ENCODE measurements around the gene MAP2K5.

The MAP2K5 gene

DNA sequence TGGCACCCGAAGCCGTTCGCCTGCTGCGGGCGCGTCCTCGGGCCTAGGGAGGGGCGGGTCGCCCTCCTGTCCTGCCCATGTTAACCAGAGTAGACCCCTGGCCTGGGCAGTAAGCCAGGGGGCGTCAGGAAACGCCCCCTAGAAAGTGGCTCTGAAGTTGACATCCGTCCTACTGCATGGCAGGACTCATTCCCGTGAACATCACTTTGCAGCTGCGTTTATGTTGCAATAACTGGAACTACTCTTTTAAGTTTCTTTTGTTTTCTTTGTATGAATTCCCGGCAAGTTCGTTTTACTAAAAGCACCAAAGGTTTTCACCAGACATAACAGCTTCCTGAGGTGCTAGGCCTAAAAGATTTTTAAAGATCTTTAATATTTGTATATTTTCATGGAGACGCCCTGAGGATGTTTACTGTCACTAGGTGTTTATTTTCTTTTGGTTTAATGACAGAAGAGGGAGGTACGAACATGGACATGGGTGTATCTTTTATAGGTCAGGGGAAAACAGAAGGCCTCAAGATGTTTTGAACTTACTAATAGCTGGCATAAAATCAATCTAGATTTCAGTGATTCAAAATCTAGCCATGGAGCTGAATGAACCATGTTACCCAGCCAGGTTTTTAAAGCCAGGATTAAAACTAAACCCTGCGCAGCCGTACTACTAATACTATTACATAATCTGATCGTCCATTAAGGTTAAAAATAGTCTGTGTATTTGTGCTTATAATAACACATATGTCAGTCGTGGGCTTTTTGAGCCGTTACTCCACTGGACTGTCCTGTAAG, 20.5 kb upstream of the MAP2K5 start:
- DNase-seq: no peak

- DNase-seq: no peak
Measured at GRCh38 chr15:67523330-67523729, 19.2 kb upstream of the MAP2K5 start.

DNA sequence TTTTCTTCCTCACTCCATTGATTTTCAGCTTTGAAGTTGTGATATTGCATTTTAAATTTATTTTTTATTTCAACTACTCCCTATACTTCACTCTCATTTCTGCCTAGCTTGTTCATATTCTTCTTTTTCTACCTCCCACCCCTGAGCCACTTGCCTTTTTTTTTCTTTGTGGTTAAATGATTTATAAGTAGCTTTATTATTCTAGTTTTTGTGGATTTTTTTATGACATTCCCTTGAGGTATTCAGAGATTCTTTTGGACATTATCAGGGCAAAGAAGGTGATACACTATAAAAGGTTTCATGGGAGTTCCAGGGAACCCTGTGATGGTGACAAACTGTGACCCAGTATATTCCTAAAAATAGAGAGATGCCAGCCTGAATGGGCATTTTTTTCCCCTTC, 18.3 kb upstream of the MAP2K5 start:
- DNase-seq: no peak

DNA sequence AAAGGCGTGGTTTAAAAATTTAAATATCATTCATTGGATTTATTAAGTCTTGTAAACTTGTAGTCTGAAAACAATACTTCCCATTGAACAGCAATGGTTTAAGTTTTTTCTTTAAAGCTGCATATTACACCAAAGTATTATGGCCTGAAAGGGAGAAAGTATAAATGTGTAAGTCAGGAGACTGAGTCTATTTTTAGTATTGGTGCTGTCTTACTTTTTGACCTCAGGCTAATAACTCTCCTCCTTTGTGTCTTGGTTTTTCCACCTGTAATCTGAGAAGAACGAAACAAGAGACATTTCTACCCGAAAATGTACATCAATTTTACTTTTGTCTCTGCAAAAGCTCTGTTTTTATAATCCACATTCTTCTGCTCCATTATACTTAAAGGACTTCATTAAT, 14.0 kb upstream of the MAP2K5 start:
- no peak for DNase-seq

DNA sequence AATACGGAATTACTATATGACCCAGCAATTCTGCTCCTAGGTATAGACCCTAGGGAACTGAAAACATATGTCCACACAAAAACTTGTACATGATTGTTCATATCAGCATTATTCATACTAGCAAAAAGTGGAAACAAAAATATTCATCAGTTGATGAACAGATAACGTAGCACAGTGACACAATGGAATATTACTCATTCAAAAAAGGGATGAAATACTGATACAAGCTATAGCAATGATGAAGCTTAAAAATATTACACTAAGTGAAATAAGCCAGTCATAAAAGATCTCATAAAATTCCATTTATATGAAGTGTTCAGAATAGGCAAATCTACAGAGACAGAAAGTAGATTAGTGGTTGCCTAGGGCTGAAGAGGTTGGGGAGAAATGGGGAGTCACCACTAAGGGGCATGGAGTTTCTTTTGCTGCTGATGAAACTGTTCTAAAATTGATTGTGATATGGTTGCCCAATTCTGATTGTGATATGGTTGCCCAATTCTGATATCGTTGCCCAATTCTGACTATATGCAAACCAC, 11.1 kb upstream of the MAP2K5 start:
- peak; percentile 27 for DNase-seq

DNA sequence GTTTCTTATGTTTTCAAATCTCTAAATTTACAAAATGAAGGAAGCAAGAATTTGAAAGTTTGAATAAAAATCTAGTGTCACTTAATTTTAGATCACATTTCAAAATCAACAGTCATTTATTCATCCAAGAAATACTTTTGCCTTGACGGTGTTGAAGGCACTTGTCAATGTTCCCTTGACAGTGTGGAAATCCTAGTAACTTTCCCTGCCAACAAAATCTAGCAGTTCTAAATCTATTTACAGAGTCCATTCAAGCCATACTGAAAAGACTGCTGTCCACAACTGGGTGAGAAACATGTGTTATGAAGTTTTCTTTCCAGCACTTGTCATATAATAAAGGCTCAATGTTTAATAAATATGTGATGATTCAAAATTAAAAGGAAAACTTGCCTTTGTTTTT, 8.6 kb upstream of the MAP2K5 start:
- DNase-seq: no peak

DNA sequence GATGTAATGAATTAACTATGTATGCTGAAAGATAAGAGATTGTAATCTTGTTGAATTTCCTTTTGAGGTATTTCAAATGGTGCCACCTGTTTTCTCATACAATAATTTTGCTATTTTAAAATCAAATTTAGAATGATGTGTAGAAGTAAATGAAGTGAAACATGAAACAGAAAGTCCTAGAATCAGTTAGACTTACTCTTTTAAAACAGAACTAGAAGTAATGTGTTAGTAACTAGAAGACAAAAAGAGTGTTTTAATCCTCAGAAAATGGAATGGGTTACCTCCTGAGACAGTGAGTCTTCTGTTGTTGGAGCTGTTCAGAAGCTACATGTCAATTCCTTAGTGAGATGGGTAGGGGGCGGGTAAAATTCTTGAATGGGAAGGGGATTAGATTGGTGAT, 8.1 kb upstream of the MAP2K5 start:
- no peak for DNase-seq

- no peak for DNase-seq
Measured at GRCh38 chr15:67537771-67538170, 4.7 kb upstream of the MAP2K5 start.

- DNase-seq: no peak
Measured at GRCh38 chr15:67543348-67543718, 830 bp downstream of the MAP2K5 start.

- no peak for DNase-seq
Measured at GRCh38 chr15:67544475-67544874, 2.0 kb downstream of the MAP2K5 start.

DNA sequence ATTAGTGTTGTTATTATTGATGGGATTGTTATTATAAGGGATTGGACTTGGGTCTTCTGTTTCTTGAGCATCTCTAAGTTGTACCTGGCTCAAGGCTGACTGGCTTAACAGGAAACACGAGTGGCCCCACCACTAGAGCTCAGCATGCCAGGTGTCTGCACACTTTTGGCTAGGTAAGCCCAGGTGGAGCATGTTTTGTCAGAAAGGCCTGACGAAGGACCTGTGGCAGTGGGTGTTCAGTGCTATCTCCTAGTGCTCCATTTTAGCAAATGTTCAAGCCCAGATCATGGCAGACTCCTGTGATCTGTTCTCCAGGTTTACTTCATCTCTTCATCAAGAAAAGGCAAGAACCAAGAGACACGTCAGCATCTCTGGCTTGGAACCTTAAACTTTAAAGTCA, 3.4 kb downstream of the MAP2K5 start:
- DNase-seq: no peak

DNA sequence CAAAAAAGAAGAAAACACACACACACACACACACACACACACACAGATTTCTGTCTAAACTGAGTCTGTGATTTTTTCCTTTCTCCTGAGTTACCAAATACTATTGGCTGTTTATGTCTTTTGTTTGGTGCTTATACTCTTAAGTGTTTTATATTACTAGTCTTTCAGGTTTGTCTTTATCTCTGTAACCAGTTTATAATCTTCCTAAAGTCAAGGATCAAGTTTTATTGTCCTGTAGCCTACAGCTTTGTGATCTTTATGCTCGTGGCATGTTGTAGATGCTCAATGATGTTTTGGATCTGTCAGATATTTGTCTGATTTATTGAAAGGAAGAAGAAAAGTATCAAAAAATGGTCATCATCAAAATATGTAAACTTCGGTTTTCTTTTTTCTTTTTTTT, 4.6 kb downstream of the MAP2K5 start:
- no peak for DNase-seq

- DNase-seq: no peak
Measured at GRCh38 chr15:67547836-67548235, 5.3 kb downstream of the MAP2K5 start.

DNA sequence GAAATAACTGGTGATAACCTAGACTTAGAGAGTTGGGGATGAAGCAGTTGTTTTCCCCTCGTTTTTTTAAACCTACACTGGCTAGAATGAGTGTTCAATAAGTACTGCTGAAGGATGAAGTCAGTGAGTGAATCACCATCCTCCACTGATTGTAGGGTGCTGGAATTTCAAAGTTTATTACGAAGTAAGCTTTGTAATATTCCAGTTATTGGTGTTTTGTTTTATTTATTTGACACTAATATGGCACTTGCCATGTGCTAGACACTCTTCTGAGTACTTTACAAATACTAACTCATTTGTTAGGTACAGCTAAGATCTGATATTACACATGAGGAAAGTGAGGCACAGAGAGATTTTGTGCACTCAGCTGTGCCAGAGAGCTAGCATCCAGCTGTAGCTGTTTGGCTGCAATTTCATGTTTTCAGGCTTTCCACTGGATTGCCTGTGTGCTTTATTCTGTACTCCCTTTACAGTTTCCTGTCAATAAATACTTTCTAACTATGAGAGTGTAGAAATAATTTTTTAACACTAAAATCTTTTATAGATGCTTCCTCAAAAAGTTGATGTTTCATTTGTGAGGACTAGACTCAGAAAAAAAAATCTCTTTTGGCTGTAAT, 5.8 kb downstream of the MAP2K5 start:
- DNase-seq: no peak

- DNase-seq: no peak
Measured at GRCh38 chr15:67548862-67549651, 6.6 kb downstream of the MAP2K5 start.

- DNase-seq: no peak
Measured at GRCh38 chr15:67549736-67550135, 7.2 kb downstream of the MAP2K5 start.

- DNase-seq: no peak
Measured at GRCh38 chr15:67550522-67550921, 8.0 kb downstream of the MAP2K5 start.

- DNase-seq: no peak
Measured at GRCh38 chr15:67551207-67551743, 8.8 kb downstream of the MAP2K5 start.

GRCh38 chr15:67554580-67554979, 12.1 kb downstream of the MAP2K5 start:
- DNase-seq: no peak

- DNase-seq: no peak
Measured at GRCh38 chr15:67556976-67557570, 14.6 kb downstream of the MAP2K5 start.

DNA sequence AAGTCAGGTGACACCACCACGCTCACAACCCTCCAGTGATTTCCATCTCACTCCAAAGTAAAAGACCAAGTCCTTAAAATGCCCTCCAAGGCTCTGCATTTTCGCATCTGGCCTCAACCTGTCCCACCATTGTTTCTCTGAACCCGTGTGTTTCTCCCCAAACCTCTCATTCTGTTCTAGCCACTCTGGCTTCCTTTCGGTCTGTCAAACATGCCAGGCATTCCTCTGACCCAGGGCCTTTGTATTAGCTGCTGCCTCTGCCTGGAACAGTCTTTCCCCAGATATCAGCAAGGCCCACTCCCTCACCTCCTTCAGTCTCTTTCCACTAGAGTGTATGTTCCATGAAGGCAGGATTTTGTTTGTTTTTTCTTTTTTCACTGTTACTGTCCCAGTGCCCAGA, 16.0 kb downstream of the MAP2K5 start:
- no peak for DNase-seq

DNA sequence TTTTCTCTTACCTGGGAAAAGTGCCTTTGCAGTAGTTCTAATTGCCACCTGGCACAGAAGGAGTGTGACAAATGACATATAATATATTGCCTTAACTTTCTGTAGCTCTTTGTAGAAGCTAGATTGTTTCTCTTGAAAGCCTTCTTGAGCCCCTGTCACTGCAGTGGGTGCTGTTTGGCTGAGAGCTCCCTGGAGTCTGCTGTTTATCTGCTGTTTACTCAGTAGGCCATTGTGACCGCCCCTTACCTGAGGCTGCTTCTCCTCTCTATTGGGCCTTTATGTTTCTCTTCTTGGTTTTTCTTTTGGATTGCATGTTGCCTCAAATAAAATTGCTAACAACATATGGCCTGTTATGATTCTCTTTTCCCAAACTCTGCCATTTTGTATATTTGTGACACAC, 16.7 kb downstream of the MAP2K5 start:
- no peak for DNase-seq

DNA sequence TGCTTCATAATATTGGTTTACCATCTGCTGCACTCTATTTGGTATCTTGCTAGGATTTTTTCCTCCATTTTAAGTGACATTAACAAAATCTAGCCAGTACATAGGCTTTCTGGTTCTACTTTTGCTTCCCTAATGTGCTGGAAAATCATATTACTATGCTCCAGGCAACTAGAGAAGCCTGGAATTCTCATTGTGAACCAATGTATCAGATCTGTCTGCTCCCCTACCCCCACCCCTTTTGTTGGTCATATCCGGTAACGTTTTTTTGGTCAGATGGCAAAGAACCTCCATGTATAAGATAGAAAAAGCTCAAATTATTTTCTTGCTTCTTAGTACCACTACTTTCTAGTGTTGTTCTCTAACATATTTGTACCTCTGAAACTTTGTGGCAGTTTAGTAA, 17.1 kb downstream of the MAP2K5 start:
- DNase-seq: no peak

Data from T1000 (cell line).